ENCODE results near the gene USP6NL.
"Not testable (repeated sequence)": the region's sequence is repeated elsewhere in the genome, so short reads cannot be mapped to it uniquely, and the experiment has no call there.

Gene USP6NL

GRCh38 chr10:11442001-11442773 lies 169.3 kb downstream of the USP6NL start:
- DNase-seq = no peak

- no peak for DNase-seq
These were observed 170.3 kb downstream of the USP6NL start for GRCh38 chr10:11441151-11441535.

GRCh38 chr10:11440250-11441150 lies 170.9 kb downstream of the USP6NL start:
- no peak for DNase-seq

GRCh38 chr10:11439523-11440053 lies 171.9 kb downstream of the USP6NL start:
- no peak for DNase-seq

- DNase-seq = no peak
These were observed 173.9 kb downstream of the USP6NL start for GRCh38 chr10:11437391-11438142.

GRCh38 chr10:11436445-11436844 lies 175.0 kb downstream of the USP6NL start:
- not testable (repeated sequence) for DNase-seq

- DNase-seq = no peak
These were observed 175.9 kb downstream of the USP6NL start for GRCh38 chr10:11435581-11435981.

GRCh38 chr10:11434324-11434723 lies 177.1 kb downstream of the USP6NL start:
- DNase-seq = no peak

- no peak for DNase-seq
These were observed 177.8 kb downstream of the USP6NL start for GRCh38 chr10:11433657-11434056.

GRCh38 chr10:11431216-11431555 lies 180.3 kb downstream of the USP6NL start:
- no peak for DNase-seq

- no peak for DNase-seq
These were observed 180.8 kb downstream of the USP6NL start for GRCh38 chr10:11430421-11431215.

GRCh38 chr10:11429439-11430052 lies 181.9 kb downstream of the USP6NL start:
- no peak for DNase-seq

GRCh38 chr10:11425676-11426075 lies 185.8 kb downstream of the USP6NL start:
- no peak for DNase-seq

- DNase-seq = no peak
These were observed 186.2 kb downstream of the USP6NL start for GRCh38 chr10:11425296-11425610.

- DNase-seq = peak; percentile 35
These were observed 186.8 kb downstream of the USP6NL start for GRCh38 chr10:11424456-11425295.

GRCh38 chr10:11416974-11417373 lies 194.5 kb downstream of the USP6NL start:
- no peak for DNase-seq

- no peak for DNase-seq
These were observed 196.4 kb downstream of the USP6NL start for GRCh38 chr10:11415095-11415494.

- DNase-seq = no peak
These were observed 197.0 kb downstream of the USP6NL start for GRCh38 chr10:11414314-11415038.

GRCh38 chr10:11411926-11412545 lies 199.4 kb downstream of the USP6NL start:
- no peak for DNase-seq

- no peak for DNase-seq
These were observed 202.1 kb downstream of the USP6NL start for GRCh38 chr10:11409357-11409756.

All from fibroblast of skin of abdomen (primary cell).